ENCODE data around the gene PHKG1.

- TF ChIP-seq, protein P1, sequence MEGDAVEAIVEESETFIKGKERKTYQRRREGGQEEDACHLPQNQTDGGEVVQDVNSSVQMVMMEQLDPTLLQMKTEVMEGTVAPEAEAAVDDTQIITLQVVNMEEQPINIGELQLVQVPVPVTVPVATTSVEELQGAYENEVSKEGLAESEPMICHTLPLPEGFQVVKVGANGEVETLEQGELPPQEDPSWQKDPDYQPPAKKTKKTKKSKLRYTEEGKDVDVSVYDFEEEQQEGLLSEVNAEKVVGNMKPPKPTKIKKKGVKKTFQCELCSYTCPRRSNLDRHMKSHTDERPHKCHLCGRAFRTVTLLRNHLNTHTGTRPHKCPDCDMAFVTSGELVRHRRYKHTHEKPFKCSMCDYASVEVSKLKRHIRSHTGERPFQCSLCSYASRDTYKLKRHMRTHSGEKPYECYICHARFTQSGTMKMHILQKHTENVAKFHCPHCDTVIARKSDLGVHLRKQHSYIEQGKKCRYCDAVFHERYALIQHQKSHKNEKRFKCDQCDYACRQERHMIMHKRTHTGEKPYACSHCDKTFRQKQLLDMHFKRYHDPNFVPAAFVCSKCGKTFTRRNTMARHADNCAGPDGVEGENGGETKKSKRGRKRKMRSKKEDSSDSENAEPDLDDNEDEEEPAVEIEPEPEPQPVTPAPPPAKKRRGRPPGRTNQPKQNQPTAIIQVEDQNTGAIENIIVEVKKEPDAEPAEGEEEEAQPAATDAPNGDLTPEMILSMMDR (IDR thresholded peaks at IDR 0.05), result peak in 2 of 3 experiments; percentile 5 to 47
- TF ChIP-seq POLR2A (IDR thresholded peaks at IDR 0.05; ENCODE audit: low read depth), result no peak
- TF ChIP-seq POLR2AphosphoS5 (IDR thresholded peaks at IDR 0.05), result no peak
- TF ChIP-seq EP300 (IDR thresholded peaks at IDR 0.05), result no peak
These were observed 58.9 kb downstream of the PHKG1 start for GRCh38 chr7:56033671-56034432.
